Breast epithelium (tissue), 3 donors: ENCODE data around the gene ROR1.

Experiments used
- POLR2A ChIP-seq: fragments of 450-650 bp; IDR thresholded peaks from one replicate; pipeline ENCODE4 v1.6.1; 2016; ENCODE audit warnings: antibody characterized with exemption, mild to moderate bottlenecking, moderate library complexity
- TF ChIP-seq, protein P1 (sequence below), 3 donors: fragments of 450-650 bp; IDR thresholded peaks; one replicate each; pipeline ENCODE4 v1.5.1; 2016 to 2017; ENCODE audit warnings: antibody characterized with exemption in 3 of 3, mild to moderate bottlenecking in 3 of 3, moderate library complexity in 3 of 3

GRCh38 chr1:63946866-63947491, 173.2 kb downstream of the ROR1 start:
- TF ChIP-seq, protein P1, sequence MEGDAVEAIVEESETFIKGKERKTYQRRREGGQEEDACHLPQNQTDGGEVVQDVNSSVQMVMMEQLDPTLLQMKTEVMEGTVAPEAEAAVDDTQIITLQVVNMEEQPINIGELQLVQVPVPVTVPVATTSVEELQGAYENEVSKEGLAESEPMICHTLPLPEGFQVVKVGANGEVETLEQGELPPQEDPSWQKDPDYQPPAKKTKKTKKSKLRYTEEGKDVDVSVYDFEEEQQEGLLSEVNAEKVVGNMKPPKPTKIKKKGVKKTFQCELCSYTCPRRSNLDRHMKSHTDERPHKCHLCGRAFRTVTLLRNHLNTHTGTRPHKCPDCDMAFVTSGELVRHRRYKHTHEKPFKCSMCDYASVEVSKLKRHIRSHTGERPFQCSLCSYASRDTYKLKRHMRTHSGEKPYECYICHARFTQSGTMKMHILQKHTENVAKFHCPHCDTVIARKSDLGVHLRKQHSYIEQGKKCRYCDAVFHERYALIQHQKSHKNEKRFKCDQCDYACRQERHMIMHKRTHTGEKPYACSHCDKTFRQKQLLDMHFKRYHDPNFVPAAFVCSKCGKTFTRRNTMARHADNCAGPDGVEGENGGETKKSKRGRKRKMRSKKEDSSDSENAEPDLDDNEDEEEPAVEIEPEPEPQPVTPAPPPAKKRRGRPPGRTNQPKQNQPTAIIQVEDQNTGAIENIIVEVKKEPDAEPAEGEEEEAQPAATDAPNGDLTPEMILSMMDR (IDR thresholded peaks at IDR 0.05) = no peak
- no peak for TF ChIP-seq POLR2A
